ENCODE results near the gene HBS1L. TPM values are rescaled to one million over a fixed set of nuclear protein-coding genes. Genes with fewer than 3 reads are reported as not detected.

Gene HBS1L
- total RNA-seq, 1 donor from 2014 or later: 77.7 TPM

DNA sequence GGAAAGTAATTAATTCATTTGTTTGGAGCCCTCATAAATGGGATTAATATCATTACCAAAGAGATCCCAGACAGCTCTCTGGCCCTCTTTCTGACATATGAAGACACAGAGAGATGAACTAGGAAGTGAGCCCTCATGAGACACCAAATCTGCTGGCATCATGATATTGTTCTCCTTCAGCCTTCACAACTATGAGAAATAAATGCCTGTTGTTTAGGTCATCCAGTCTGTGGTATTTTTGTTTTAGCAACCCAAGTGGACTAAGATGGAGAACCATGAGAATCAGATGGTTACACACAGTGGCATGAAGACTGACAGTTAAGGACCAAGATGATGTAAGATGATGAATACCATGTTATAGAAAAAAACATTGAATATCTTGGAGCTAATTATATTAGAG, 16.9 kb upstream of the HBS1L start:
- no peaks in the 10 kb centered on the region for H3K9me3 Mint-ChIP-seq (ENCODE audit: unreplicated experiment)
- TF ChIP-seq, protein P1, sequence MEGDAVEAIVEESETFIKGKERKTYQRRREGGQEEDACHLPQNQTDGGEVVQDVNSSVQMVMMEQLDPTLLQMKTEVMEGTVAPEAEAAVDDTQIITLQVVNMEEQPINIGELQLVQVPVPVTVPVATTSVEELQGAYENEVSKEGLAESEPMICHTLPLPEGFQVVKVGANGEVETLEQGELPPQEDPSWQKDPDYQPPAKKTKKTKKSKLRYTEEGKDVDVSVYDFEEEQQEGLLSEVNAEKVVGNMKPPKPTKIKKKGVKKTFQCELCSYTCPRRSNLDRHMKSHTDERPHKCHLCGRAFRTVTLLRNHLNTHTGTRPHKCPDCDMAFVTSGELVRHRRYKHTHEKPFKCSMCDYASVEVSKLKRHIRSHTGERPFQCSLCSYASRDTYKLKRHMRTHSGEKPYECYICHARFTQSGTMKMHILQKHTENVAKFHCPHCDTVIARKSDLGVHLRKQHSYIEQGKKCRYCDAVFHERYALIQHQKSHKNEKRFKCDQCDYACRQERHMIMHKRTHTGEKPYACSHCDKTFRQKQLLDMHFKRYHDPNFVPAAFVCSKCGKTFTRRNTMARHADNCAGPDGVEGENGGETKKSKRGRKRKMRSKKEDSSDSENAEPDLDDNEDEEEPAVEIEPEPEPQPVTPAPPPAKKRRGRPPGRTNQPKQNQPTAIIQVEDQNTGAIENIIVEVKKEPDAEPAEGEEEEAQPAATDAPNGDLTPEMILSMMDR (IDR thresholded peaks at IDR 0.05): no peak
- no peak overlapping the region for H3K27ac Mint-ChIP-seq (ENCODE audit: unreplicated experiment)
- H3K27me3 Mint-ChIP-seq (ENCODE audit: unreplicated experiment): peaks cover 37% of the 10 kb centered on the region
- no peak overlapping the region for H3K4me3 Mint-ChIP-seq (ENCODE audit: unreplicated experiment)
- no peaks in the 10 kb centered on the region for H3K4me1 Mint-ChIP-seq (ENCODE audit: unreplicated experiment)
- H3K36me3 Mint-ChIP-seq (ENCODE audit: unreplicated experiment): no peaks in the 10 kb centered on the region
- DNase-seq (ENCODE audit: extremely low spot score, unreplicated experiment): no peak

DNA sequence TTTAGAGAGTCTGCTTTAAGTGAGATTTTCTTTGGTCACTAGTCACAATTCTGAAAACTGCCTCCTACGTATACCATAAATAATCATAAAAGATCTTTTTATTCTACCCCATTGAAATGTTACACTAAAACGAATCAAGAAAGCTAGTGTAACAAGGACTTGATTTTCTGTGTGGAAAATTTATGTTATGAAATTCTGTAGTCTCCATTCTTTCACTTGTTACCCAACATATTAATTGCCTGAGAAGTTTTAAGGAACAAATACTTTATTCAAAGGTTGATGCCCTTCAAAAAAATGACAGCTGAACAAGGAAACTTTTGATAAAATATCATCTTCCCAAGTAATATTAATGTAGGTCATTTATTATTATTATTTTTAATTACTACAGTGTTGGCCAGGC, 13.3 kb upstream of the HBS1L start:
- Mint-ChIP-seq H3K9me3 (ENCODE audit: unreplicated experiment) (no peaks in the 10 kb centered on the region), H3K27ac (ENCODE audit: unreplicated experiment) (no peak overlapping the region), H3K4me3 (ENCODE audit: unreplicated experiment) (no peak overlapping the region), H3K4me1 (ENCODE audit: unreplicated experiment) (no peaks in the 10 kb centered on the region), H3K27me3 (ENCODE audit: unreplicated experiment) (peaks cover 10% of the 10 kb centered on the region), H3K36me3 (ENCODE audit: unreplicated experiment) (no peaks in the 10 kb centered on the region)
- TF ChIP-seq, protein P1 (IDR thresholded peaks at IDR 0.05): no peak
- no peak for DNase-seq (ENCODE audit: extremely low spot score, unreplicated experiment)

DNA sequence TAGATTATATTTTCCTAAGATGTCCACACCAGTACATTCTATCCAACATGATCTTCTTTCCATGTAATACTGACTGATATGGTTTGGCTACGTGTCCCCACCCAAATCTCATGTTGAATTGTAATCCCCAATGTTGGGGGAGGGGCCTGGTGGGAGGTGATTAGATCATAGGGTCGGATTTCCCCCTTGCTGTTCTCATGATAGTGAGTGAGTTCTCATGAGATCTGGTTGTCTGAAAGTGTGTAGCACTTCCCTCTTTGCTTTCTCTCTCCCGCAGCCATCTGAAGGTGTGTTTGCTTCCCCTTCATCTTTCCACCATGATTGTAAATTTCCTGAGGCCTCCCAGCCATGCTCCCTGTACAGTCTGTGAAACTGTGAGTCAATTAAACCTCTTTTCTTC, 12.2 kb upstream of the HBS1L start:
- no peaks in the 10 kb centered on the region for H3K4me1 Mint-ChIP-seq (ENCODE audit: unreplicated experiment)
- DNase-seq (ENCODE audit: extremely low spot score, unreplicated experiment): no peak
- peaks cover 8% of the 10 kb centered on the region for H3K27me3 Mint-ChIP-seq (ENCODE audit: unreplicated experiment)
- TF ChIP-seq, protein P1 (IDR thresholded peaks at IDR 0.05): no peak
- H3K36me3 Mint-ChIP-seq (ENCODE audit: unreplicated experiment): no peaks in the 10 kb centered on the region
- H3K4me3 Mint-ChIP-seq (ENCODE audit: unreplicated experiment): no peak overlapping the region
- H3K9me3 Mint-ChIP-seq (ENCODE audit: unreplicated experiment): no peaks in the 10 kb centered on the region
- H3K27ac Mint-ChIP-seq (ENCODE audit: unreplicated experiment): no peak overlapping the region

DNA sequence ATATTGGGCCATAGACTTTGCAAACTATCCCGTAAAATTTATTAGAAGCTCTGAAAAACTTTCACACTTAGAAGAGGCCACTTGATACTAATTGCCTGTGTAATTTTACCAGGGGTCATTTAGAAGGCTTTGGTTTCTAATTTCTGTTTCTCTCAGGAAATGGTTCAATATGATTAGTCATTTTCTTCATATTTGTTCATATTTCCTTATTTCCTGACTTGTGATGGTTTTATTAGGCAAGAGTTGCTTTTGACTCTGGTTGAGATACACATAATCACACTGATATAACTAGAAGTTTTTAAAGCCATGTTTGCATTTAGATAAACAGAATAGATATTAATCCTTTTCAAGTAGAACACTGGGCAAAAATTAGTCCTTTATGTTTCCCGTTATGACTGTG, 11.8 kb upstream of the HBS1L start:
- no peak overlapping the region for H3K27ac Mint-ChIP-seq (ENCODE audit: unreplicated experiment)
- no peaks in the 10 kb centered on the region for H3K36me3 Mint-ChIP-seq (ENCODE audit: unreplicated experiment)
- TF ChIP-seq, protein P1 (IDR thresholded peaks at IDR 0.05): no peak
- peaks cover 11% of the 10 kb centered on the region for H3K27me3 Mint-ChIP-seq (ENCODE audit: unreplicated experiment)
- no peaks in the 10 kb centered on the region for H3K4me1 Mint-ChIP-seq (ENCODE audit: unreplicated experiment)
- DNase-seq (ENCODE audit: extremely low spot score, unreplicated experiment): no peak
- H3K9me3 Mint-ChIP-seq (ENCODE audit: unreplicated experiment): no peaks in the 10 kb centered on the region
- no peak overlapping the region for H3K4me3 Mint-ChIP-seq (ENCODE audit: unreplicated experiment)

DNA sequence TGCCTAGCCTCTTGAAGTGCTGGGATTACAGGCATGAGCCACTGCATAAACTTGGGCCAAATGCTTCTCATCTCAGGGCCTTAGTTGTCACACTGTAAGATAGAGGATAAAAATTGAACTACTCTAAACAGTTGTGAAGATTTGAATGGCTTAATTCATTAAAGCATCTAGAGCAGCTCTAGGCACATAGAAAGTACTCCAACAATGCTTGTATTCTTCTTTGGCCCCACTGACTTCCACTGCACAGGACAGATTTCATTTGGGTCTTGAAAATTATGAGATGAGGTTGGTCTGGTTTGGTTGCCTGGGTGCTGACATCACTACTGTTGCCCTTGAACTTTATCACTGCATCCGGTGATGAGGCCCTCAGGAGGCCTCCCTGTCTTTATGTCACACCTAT, 10.0 kb upstream of the HBS1L start:
- Mint-ChIP-seq H3K4me1 (ENCODE audit: unreplicated experiment) (no peaks in the 10 kb centered on the region), H3K27me3 (ENCODE audit: unreplicated experiment) (peaks cover 22% of the 10 kb centered on the region), H3K27ac (ENCODE audit: unreplicated experiment) (no peak overlapping the region), H3K36me3 (ENCODE audit: unreplicated experiment) (no peaks in the 10 kb centered on the region), H3K9me3 (ENCODE audit: unreplicated experiment) (no peaks in the 10 kb centered on the region), H3K4me3 (ENCODE audit: unreplicated experiment) (no peak overlapping the region)
- TF ChIP-seq, protein P1 (IDR thresholded peaks at IDR 0.05): no peak
- no peak for DNase-seq (ENCODE audit: extremely low spot score, unreplicated experiment)

All from osteocyte (in vitro differentiated cells).